PC-9 (cell line): Measurements from ENCODE around the gene DDAH2.

Experiments
- EZH2 ChIP-seq: fragments of 200-600 bp; sonication (generic); IDR thresholded peaks from 2 replicates; pipeline ENCODE4 v1.8.0; 2017; ENCODE audit warnings: antibody characterized with exemption, low read depth
- TF ChIP-seq, protein P1 (sequence below): fragments of 200-600 bp; sonication (generic); conservative IDR thresholded peaks from 2 replicates; pipeline ENCODE4 v1.6.1; 2017; ENCODE audit warnings: mixed run types, antibody characterized with exemption, mild to moderate bottlenecking, moderate library complexity

DNA sequence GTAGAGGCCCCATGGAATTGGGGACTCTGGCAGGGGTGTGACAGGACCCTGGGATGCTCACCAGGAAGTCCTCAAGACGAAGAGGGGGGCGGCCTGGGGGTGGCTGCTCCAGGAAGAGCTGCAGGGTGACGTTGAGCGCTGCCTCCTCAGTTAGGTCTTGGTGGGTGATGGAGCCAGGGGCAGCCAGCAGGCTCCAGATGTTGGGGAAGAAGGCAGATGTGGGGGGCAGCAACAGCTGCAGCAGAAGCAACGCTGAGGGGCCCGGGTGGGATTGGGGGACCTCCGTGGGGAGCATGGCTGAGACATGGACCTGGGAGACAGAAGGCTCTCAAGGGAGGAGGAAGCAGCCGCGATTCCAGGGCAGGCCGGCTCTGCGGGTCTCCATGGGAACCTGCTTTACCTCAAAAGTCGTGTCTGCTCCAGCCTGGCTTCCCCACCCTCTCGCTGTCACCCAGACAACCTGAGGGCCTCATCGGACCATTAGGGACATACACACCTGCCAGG lies 47.4 kb upstream of the DDAH2 start:
- TF ChIP-seq, protein P1, sequence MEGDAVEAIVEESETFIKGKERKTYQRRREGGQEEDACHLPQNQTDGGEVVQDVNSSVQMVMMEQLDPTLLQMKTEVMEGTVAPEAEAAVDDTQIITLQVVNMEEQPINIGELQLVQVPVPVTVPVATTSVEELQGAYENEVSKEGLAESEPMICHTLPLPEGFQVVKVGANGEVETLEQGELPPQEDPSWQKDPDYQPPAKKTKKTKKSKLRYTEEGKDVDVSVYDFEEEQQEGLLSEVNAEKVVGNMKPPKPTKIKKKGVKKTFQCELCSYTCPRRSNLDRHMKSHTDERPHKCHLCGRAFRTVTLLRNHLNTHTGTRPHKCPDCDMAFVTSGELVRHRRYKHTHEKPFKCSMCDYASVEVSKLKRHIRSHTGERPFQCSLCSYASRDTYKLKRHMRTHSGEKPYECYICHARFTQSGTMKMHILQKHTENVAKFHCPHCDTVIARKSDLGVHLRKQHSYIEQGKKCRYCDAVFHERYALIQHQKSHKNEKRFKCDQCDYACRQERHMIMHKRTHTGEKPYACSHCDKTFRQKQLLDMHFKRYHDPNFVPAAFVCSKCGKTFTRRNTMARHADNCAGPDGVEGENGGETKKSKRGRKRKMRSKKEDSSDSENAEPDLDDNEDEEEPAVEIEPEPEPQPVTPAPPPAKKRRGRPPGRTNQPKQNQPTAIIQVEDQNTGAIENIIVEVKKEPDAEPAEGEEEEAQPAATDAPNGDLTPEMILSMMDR: no peak
- no peak for TF ChIP-seq EZH2
